Parathyroid adenoma (tissue), 2 donors: ENCODE data around the gene MCC.

Source experiments
- H2AFZ ChIP-seq: fragments of 300-600 bp; sonication (generic); one replicate; pipeline ENCODE4 v1.7.0; 2017; ENCODE audit warnings: antibody characterized with exemption, mild to moderate bottlenecking
- H3K27ac ChIP-seq: fragments of 300-600 bp; sonication (generic); one replicate; pipeline ENCODE4 v1.7.0; 2017
- H3K27me3 ChIP-seq: fragments of 300-600 bp; sonication (generic); one replicate; pipeline ENCODE4 v1.7.0; 2017; ENCODE audit warnings: low read length; ENCODE audit not compliant: control insufficient read depth, insufficient read depth
- H3K36me3 ChIP-seq: fragments of 300-600 bp; sonication (generic); one replicate; pipeline ENCODE4 v1.7.0; 2017; ENCODE audit warnings: low read length; ENCODE audit not compliant: control insufficient read depth, insufficient read depth
- H3K4me1 ChIP-seq: fragments of 300-600 bp; sonication (generic); one replicate; pipeline ENCODE4 v1.7.0; 2017; ENCODE audit warnings: control low read depth
- H3K4me2 ChIP-seq: fragments of 300-600 bp; sonication (generic); one replicate; pipeline ENCODE4 v1.7.0; 2017; ENCODE audit warnings: low read length
- H3K4me3 ChIP-seq: fragments of 300-600 bp; sonication (generic); one replicate; pipeline ENCODE4 v1.7.0; 2017; ENCODE audit warnings: low read depth, low read length
- H3K79me2 ChIP-seq: fragments of 300-600 bp; sonication (generic); one replicate; pipeline ENCODE4 v1.7.0; 2017; ENCODE audit warnings: control low read depth
- H3K9ac ChIP-seq: fragments of 300-600 bp; sonication (generic); one replicate; pipeline ENCODE4 v1.7.0; 2017; ENCODE audit warnings: mild to moderate bottlenecking
- H3K9me3 ChIP-seq: fragments of 300-600 bp; sonication (generic); one replicate; pipeline ENCODE4 v1.7.0; 2017; ENCODE audit warnings: low read length; ENCODE audit not compliant: control insufficient read depth
- CTCF ChIP-seq: fragments of 300-600 bp; sonication (generic); IDR thresholded peaks from one replicate; pipeline ENCODE4 v1.7.0; 2017; ENCODE audit warnings: antibody characterized with exemption, mild to moderate bottlenecking
- donor health status: primary hyperparathyroidism.

The MCC gene

GRCh38 chr5:113095831-113096230 lies 392.4 kb downstream of the MCC start:
- no peak for TF ChIP-seq CTCF
- H3K9ac ChIP-seq = no peak overlapping the region

GRCh38 chr5:113093558-113093957 lies 394.7 kb downstream of the MCC start:
- TF ChIP-seq CTCF = no peak

More at GRCh38 chr5:113095831-113096230, 392.4 kb downstream of the MCC start:
- H3K9me3 ChIP-seq = no peaks in the 10 kb centered on the region
- H3K36me3 ChIP-seq = no peaks in the 10 kb centered on the region
- H3K4me2 ChIP-seq = peak overlapping the region; percentile 34
- no peak overlapping the region for H2AFZ ChIP-seq
- H3K4me3 ChIP-seq = no peak overlapping the region
- H3K27ac ChIP-seq = peak overlapping the region; percentile 98
- no peaks in the 10 kb centered on the region for H3K27me3 ChIP-seq
- H3K79me2 ChIP-seq = peaks cover 58% of the 10 kb centered on the region
- peaks cover 81% of the 10 kb centered on the region for H3K4me1 ChIP-seq

GRCh38 chr5:113092683-113093082 lies 395.6 kb downstream of the MCC start:
- H3K4me1 ChIP-seq = peaks cover 85% of the 10 kb centered on the region
- peaks cover 66% of the 10 kb centered on the region for H3K79me2 ChIP-seq
- no peak for TF ChIP-seq CTCF
- peaks cover 2% of the 10 kb centered on the region for H3K36me3 ChIP-seq
- H3K4me2 ChIP-seq = peak overlapping the region; percentile 11
- no peaks in the 10 kb centered on the region for H3K27me3 ChIP-seq
- H3K9ac ChIP-seq = no peak overlapping the region
- H3K27ac ChIP-seq = peak overlapping the region; percentile 98
- no peaks in the 10 kb centered on the region for H3K9me3 ChIP-seq
- no peak overlapping the region for H2AFZ ChIP-seq
- H3K4me3 ChIP-seq = no peak overlapping the region

More at GRCh38 chr5:113093558-113093957, 394.7 kb downstream of the MCC start:
- Histone ChIP-seq H3K27me3 (no peaks in the 10 kb centered on the region), H3K9me3 (no peaks in the 10 kb centered on the region), H3K27ac (peak overlapping the region; percentile 98), H3K9ac (no peak overlapping the region), H2AFZ (no peak overlapping the region), H3K79me2 (peaks cover 68% of the 10 kb centered on the region), H3K4me2 (peak overlapping the region; percentile 7), H3K4me1 (peaks cover 86% of the 10 kb centered on the region), H3K4me3 (no peak overlapping the region), H3K36me3 (peaks cover 2% of the 10 kb centered on the region)

- Histone ChIP-seq H3K4me1 (peaks cover 89% of the 10 kb centered on the region), H3K36me3 (peaks cover 2% of the 10 kb centered on the region), H3K4me3 (no peak overlapping the region), H2AFZ (no peak overlapping the region), H3K9ac (no peak overlapping the region), H3K9me3 (no peaks in the 10 kb centered on the region), H3K79me2 (peaks cover 61% of the 10 kb centered on the region), H3K27ac (peak overlapping the region; percentile 98), H3K4me2 (no peak overlapping the region), H3K27me3 (no peaks in the 10 kb centered on the region)
- TF ChIP-seq CTCF = no peak
These were observed 396.6 kb downstream of the MCC start for GRCh38 chr5:113091622-113092021.

GRCh38 chr5:113090336-113091106 lies 397.7 kb downstream of the MCC start:
- Histone ChIP-seq H3K36me3 (peaks cover 2% of the 10 kb centered on the region), H3K4me3 (peak overlapping the region; percentile 22), H3K9ac (no peak overlapping the region), H3K4me1 (peaks cover 90% of the 10 kb centered on the region), H3K27ac (peak overlapping the region; percentile 98), H2AFZ (no peak overlapping the region), H3K79me2 (peaks cover 54% of the 10 kb centered on the region), H3K4me2 (peak overlapping the region; percentile 48), H3K27me3 (no peaks in the 10 kb centered on the region), H3K9me3 (no peaks in the 10 kb centered on the region)
- TF ChIP-seq CTCF = peak; percentile 51
